GM21619 (cell line): ENCODE data around the gene KCNJ12.

Source experiments
- ATAC-seq: cut with Tn5 transposase; IDR thresholded peaks from one replicate; pipeline ENCODE4 v1.9.1; 2021; ENCODE audit not compliant: unreplicated experiment

The KCNJ12 gene

GRCh38 chr17:21365016-21365415, 11.1 kb upstream of the KCNJ12 start:
- no peak for ATAC-seq

- ATAC-seq, result no peak
Measured at GRCh38 chr17:21368545-21369246, 7.5 kb upstream of the KCNJ12 start.

GRCh38 chr17:21369395-21369794, 6.8 kb upstream of the KCNJ12 start:
- ATAC-seq, result no peak

GRCh38 chr17:21370430-21370829, 5.7 kb upstream of the KCNJ12 start:
- no peak for ATAC-seq

- ATAC-seq, result no peak
Measured at GRCh38 chr17:21371511-21372081, 4.6 kb upstream of the KCNJ12 start.

- ATAC-seq, result no peak
Measured at GRCh38 chr17:21372256-21372954, 3.8 kb upstream of the KCNJ12 start.

GRCh38 chr17:21373036-21373435, 3.1 kb upstream of the KCNJ12 start:
- no peak for ATAC-seq

GRCh38 chr17:21373696-21374440, 2.3 kb upstream of the KCNJ12 start:
- no peak for ATAC-seq

- ATAC-seq, result no peak
Measured at GRCh38 chr17:21374441-21375161, 1.6 kb upstream of the KCNJ12 start.

- ATAC-seq, result no peak
Measured at GRCh38 chr17:21375162-21375560, 996 bp upstream of the KCNJ12 start.

- no peak for ATAC-seq
Measured at GRCh38 chr17:21375757-21376080, 438 bp upstream of the KCNJ12 start.

GRCh38 chr17:21376759-21377690, 868 bp downstream of the KCNJ12 start:
- no peak for ATAC-seq

- no peak for ATAC-seq
Measured at GRCh38 chr17:21377705-21378396, 1.7 kb downstream of the KCNJ12 start.

GRCh38 chr17:21378553-21378952, 2.4 kb downstream of the KCNJ12 start:
- ATAC-seq, result no peak

GRCh38 chr17:21379080-21379711, 3.0 kb downstream of the KCNJ12 start:
- no peak for ATAC-seq

GRCh38 chr17:21380659-21381058, 4.5 kb downstream of the KCNJ12 start:
- no peak for ATAC-seq

- ATAC-seq, result no peak
Measured at GRCh38 chr17:21381076-21381706, 5.0 kb downstream of the KCNJ12 start.
